Heart right ventricle (tissue), 16 donors: Measurements from ENCODE around the gene NXN. TPM values are rescaled to one million over a fixed set of nuclear protein-coding genes. Genes with fewer than 3 reads are reported as not detected.

ENCODE experiments used
- ATAC-seq, 8 donors: fragments of 200-7000 bp; cut with Tn5 transposase; one replicate each; pipeline ENCODE4 v1.9.1; 2020; ENCODE audit warnings: mild to moderate bottlenecking in 8 of 8, moderate library complexity in 8 of 8, moderate number of reproducible peaks in 1 of 8
- DNase-seq, 2 donors: peaks; one replicate each; pipeline ENCODE4 v3.0.0-alpha.2; 2020
- H3K27ac ChIP-seq, 10 donors: fragments of 200-600 bp; sonication (generic) in 2 of 10; one replicate each; pipeline versions ENCODE4 v1.5.0 to v1.8.0; 2020 to 2022; ENCODE audit warnings: mild to moderate bottlenecking in 3 of 10
- H3K27me3 ChIP-seq, 7 donors: fragments of 200-600 bp; one replicate each; pipeline ENCODE4 v1.8.0; 2021 to 2022; ENCODE audit warnings: mild to moderate bottlenecking in 2 of 7
- H3K36me3 ChIP-seq, 9 donors: fragments of 200-600 bp; sonication (generic) in 1 of 9; one replicate each; pipeline versions ENCODE4 v1.5.0 to v1.8.0; 2020 to 2022; ENCODE audit warnings: mild to moderate bottlenecking in 2 of 9
- H3K4me1 ChIP-seq, 9 donors: fragments of 200-600 bp; sonication (generic) in 1 of 9; one replicate each; pipeline versions ENCODE4 v1.5.0 to v1.8.0; 2020 to 2022; ENCODE audit warnings: mild to moderate bottlenecking in 4 of 9
- H3K4me3 ChIP-seq, 10 donors: fragments of 200-600 bp; sonication (generic) in 2 of 10; one replicate each; pipeline versions ENCODE4 v1.5.0 to v1.8.0; 2020 to 2022; ENCODE audit warnings: mild to moderate bottlenecking in 7 of 10, moderate library complexity in 2 of 10
- H3K9me3 ChIP-seq, 11 donors: fragments of 200-600 bp in 10 of 11; sonication (generic) in 2 of 11; one replicate each; pipeline versions ENCODE4 v1.5.0 to v1.8.0; 2013 to 2022; ENCODE audit warnings: mild to moderate bottlenecking in 2 of 11, control low read depth in 1 of 11, moderate library complexity in 1 of 11
- WGBS, 2 donors: extraction: QIAGEN DNeasy Blood & Tissue Kit; methylation state at CpG; one replicate each; pipeline ENCODE4 v1.1.7; 2013; ENCODE audit warnings: inconsistent platforms in 1 of 2; 5-methylcytosine and 5-hydroxymethylcytosine counted together
- intact Hi-C, 10 donors: fragments of 100-400 bp; cut with DNase I; formaldehyde crosslinking; loops; one replicate each; pipeline versions ENCODE4 v1.11.1 to v1.14.2; 2022
- polyA plus RNA-seq, 2 donors: library from polyadenylated mRNA; stranded (reverse); fragments of 200-250 nt; gene quantifications; one replicate each; pipeline ENCODE4 v1.2.3, GENCODE V29; 2013
- total RNA-seq, 10 donors: library from RNA; stranded (reverse); fragmentation: NEBNext Ultra II Directional in 3 of 10; extraction: Animal tissue kit (Norgen Biotek cat#: 25700) in 3 of 10; gene quantifications; one replicate each; pipeline versions ENCODE4 v1.2.1 to v1.2.4, GENCODE V29; 2021 to 2023
- TF ChIP-seq, protein P1 (sequence below), 9 donors: fragments of 200-600 bp; sonication (generic) in 2 of 9; IDR thresholded peaks; one replicate each; pipeline versions ENCODE4 v1.5.0 to v1.8.0; 2021 to 2022; ENCODE audit warnings: antibody characterized with exemption in 9 of 9, mild to moderate bottlenecking in 5 of 9, moderate library complexity in 1 of 9
- donor health status: Arrhythmogenic right ventricular cardiomyopathy.
- donor health status: ischemic (EF 13 %, LVEDD 7.1; RV severe dilation, severe dysfunction).
- donor health status: healthy with polysubstance abuse.
- donor health status: DM: no; HTN: yes; CAD: no.
- donor health status: DM: no; HTN: no; CAD: no.
- donor health status: ischemic (EF 25% LVEDD 6.9; RV normal size, moderate dysfunction).
- donor health status: ischemic (EF 25% LVEDD 5.7; RV mildly dilated, moderate dysfunction).
- donor health status: healthy.
- donor health status: DM: yes; HTN: yes; CAD: no.
- donor health status: Ischemic cardiomyopathy.
- donor health status: ischemic (EF 35%, LVEDD 5.7; RV mildly dilated, moderate dysfunction).
- donor health status: nonischemic (EF 11% LVEDD 7.7; RV severe dilation, severe dysfunction).
- donor health status: DM: yes; HTN: yes; CAD: no.
- donor health status: PGD.
- donor health status: ischemic (EF 29% LVEDD 5.4; RV normal size, mild dysfunction).
- donor health status: nonischemic (EF 23%, LVEDD 6.1; RV moderate dilation, normal function).

NXN gene
- total and polyA plus RNA-seq, 12 donors: 9.9 to 24.4 (median 15.9) TPM

DNA sequence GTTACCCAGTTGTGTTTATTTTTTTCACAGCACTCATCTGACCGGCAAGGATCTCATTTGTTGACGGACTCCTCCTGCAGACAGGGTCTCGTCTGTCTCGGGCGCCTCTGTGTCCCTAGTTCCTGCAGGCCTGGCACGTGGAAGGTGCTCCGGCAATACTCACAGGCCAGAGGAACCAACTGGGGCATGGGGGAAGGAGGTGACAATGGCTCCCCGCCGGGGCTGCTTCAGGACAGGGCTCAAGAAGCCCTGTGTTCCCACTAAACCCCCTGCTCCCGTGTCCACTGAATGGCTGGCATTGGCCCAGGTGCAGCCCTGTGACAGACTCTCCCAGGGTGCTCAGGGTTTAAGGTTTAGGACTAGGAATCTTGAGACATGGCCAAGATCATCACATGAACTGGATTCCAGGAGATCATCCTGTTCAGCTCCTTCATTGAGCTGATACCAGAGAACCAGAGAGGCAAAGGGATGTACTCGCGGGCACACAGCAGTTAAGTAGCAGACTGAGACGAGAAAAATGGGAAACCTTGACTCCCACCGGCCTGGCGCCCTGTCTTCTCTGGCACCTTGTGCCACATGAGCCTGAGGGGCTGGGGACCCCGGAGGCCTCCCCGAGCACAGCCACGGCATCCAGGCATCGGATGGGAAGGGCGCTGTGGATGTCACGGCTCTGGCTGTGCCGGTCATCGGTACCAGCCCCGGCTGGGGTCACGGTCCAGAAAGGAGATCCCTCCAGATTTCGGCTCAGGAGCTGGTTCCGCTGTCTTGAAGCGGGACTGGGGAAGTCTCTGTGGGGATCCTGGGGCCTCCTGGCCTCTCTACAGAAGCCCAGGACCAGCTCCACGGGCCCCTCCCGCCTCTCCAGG is 46.4 kb upstream of the NXN start:
- Histone ChIP-seq H3K27me3 (no peaks in the 10 kb centered on the region), H3K4me3 (no peak overlapping the region), H3K27ac (peak overlapping the region in 3 of 10 donors; percentile 10 to 49 (median 31)), H3K36me3 (peaks cover 0 to 38% (median 6%) of the 10 kb centered on the region in 9 donors), H3K4me1 (peaks cover 30 to 81% (median 71%) of the 10 kb centered on the region in 9 donors), H3K9me3 (no peaks in the 10 kb centered on the region)
- TF ChIP-seq, protein P1, sequence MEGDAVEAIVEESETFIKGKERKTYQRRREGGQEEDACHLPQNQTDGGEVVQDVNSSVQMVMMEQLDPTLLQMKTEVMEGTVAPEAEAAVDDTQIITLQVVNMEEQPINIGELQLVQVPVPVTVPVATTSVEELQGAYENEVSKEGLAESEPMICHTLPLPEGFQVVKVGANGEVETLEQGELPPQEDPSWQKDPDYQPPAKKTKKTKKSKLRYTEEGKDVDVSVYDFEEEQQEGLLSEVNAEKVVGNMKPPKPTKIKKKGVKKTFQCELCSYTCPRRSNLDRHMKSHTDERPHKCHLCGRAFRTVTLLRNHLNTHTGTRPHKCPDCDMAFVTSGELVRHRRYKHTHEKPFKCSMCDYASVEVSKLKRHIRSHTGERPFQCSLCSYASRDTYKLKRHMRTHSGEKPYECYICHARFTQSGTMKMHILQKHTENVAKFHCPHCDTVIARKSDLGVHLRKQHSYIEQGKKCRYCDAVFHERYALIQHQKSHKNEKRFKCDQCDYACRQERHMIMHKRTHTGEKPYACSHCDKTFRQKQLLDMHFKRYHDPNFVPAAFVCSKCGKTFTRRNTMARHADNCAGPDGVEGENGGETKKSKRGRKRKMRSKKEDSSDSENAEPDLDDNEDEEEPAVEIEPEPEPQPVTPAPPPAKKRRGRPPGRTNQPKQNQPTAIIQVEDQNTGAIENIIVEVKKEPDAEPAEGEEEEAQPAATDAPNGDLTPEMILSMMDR (IDR thresholded peaks at IDR 0.05): no peak
- 80 to 87% methylated on average over 30 of the region's 30 CpGs for WGBS, 2 donors
- DNase-seq: no peak
- intact Hi-C loops: no loop called here
- no peak for ATAC-seq

- WGBS, 2 donors: 92% methylated on average over 27 of the region's 27 CpGs
- no peak for DNase-seq
- peaks cover 24 to 81% (median 69%) of the 10 kb centered on the region in 9 donors for H3K4me1 ChIP-seq
Measured at GRCh38 chr17:1024076-1024475, 44.5 kb upstream of the NXN start.

GRCh38 chr17:1022278-1023024 is 42.9 kb upstream of the NXN start:
- Histone ChIP-seq H3K27me3 (no peaks in the 10 kb centered on the region), H3K27ac (peak overlapping the region; percentile 52 to 90 (median 79)), H3K36me3 (peaks cover 0 to 44% (median 6%) of the 10 kb centered on the region in 9 donors), H3K9me3 (no peaks in the 10 kb centered on the region), H3K4me1 (peaks cover 22 to 81% (median 71%) of the 10 kb centered on the region in 9 donors), H3K4me3 (no peak overlapping the region)
- peak; percentile 44 to 73 (median 53) for ATAC-seq
- WGBS, 2 donors: 39 to 62% methylated on average over 32 of the region's 32 CpGs
- intact Hi-C loops: no loop called here
- DNase-seq: peak; percentile 66 to 81
- TF ChIP-seq, protein P1 (IDR thresholded peaks at IDR 0.05): peak in 1 of 9 donors; percentile 7

More at GRCh38 chr17:1024076-1024475, 44.5 kb upstream of the NXN start:
- TF ChIP-seq, protein P1 (IDR thresholded peaks at IDR 0.05): no peak
- Histone ChIP-seq H3K4me3 (no peak overlapping the region), H3K27me3 (no peaks in the 10 kb centered on the region), H3K9me3 (no peaks in the 10 kb centered on the region), H3K36me3 (peaks cover 0 to 46% (median 6%) of the 10 kb centered on the region in 9 donors), H3K27ac (no peak overlapping the region)
- intact Hi-C loops: no loop called here
- no peak for ATAC-seq

DNA sequence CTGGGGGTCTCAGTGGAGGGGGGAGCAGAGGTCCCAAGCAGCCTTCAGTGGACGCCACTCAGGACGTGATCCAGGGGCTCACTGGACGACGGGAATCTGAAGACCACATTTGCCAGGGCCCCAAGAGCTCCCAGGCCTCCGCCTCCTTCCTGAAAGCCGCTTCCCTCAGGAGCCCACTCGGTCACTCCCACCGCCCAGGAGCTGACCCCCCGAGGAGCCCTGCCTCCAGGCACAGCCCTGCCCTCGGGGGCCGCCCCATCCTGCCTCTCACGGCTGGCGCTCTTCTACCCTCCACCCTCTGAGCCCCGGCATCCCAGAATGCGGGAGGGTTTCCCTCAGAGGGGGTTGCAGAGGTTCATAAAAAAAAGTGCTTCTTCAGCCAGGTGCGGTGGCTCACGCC is 41.6 kb upstream of the NXN start:
- peaks cover 22 to 79% (median 58%) of the 10 kb centered on the region in 9 donors for H3K4me1 ChIP-seq
- no peaks in the 10 kb centered on the region for H3K27me3 ChIP-seq
- intact Hi-C loops: no loop called here
- 85 to 88% methylated on average over 17 of the region's 17 CpGs for WGBS, 2 donors
- H3K36me3 ChIP-seq: peaks cover 0 to 44% (median 3%) of the 10 kb centered on the region in 9 donors
- ATAC-seq (no peak), DNase-seq (no peak)
- no peak overlapping the region for H3K4me3 ChIP-seq
- peak overlapping the region in 8 of 10 donors; percentile 60 to 97 (median 88) for H3K27ac ChIP-seq
- TF ChIP-seq, protein P1 (IDR thresholded peaks at IDR 0.05): no peak
- no peaks in the 10 kb centered on the region for H3K9me3 ChIP-seq
